IPS-NIHi11 (cell line): ENCODE results near the gene ATG101.

ENCODE experiments used
- DNase-seq: peaks from one replicate; pipeline ENCODE4 v3.0.0; 2012; ENCODE audit warnings: mixed read lengths, low spot score

The ATG101 gene

GRCh38 chr12:52069327-52070184, at the start of gene ATG101:
Gene ATG101 (plus strand): TSS chr12:52069978. CDS start chr12:52073651, 3,673 bp downstream.
- peak; percentile 95 for DNase-seq

GRCh38 chr12:52020539-52021336, 49.0 kb upstream of the ATG101 start:
- DNase-seq, result peak; percentile 73

GRCh38 chr12:52022841-52023181, 47.0 kb upstream of the ATG101 start:
- peak; percentile 61 for DNase-seq

GRCh38 chr12:52023182-52023975, 46.4 kb upstream of the ATG101 start:
- DNase-seq, result peak; percentile 87

- no peak for DNase-seq
These were observed 45.6 kb upstream of the ATG101 start for GRCh38 chr12:52023976-52024688.

GRCh38 chr12:52024845-52025230, 44.9 kb upstream of the ATG101 start:
- DNase-seq, result no peak

- no peak for DNase-seq
These were observed 43.5 kb upstream of the ATG101 start for GRCh38 chr12:52026263-52026662.

- no peak for DNase-seq
These were observed 42.5 kb upstream of the ATG101 start for GRCh38 chr12:52027085-52027843.

- DNase-seq, result peak; percentile 84
These were observed 40.1 kb upstream of the ATG101 start for GRCh38 chr12:52029685-52030084.

GRCh38 chr12:52032446-52032803, 37.4 kb upstream of the ATG101 start:
- no peak for DNase-seq

- DNase-seq, result peak; percentile 96
These were observed 36.9 kb upstream of the ATG101 start for GRCh38 chr12:52032804-52033445.

- DNase-seq, result no peak
These were observed 36.2 kb upstream of the ATG101 start for GRCh38 chr12:52033446-52034140.

GRCh38 chr12:52035190-52035589, 34.6 kb upstream of the ATG101 start:
- DNase-seq, result no peak

GRCh38 chr12:52035926-52036325, 33.9 kb upstream of the ATG101 start:
- no peak for DNase-seq

GRCh38 chr12:52036587-52037171, 33.1 kb upstream of the ATG101 start:
- peak; percentile 84 for DNase-seq

- peak; percentile 59 for DNase-seq
These were observed 32.4 kb upstream of the ATG101 start for GRCh38 chr12:52037248-52037861.

GRCh38 chr12:52038447-52038846, 31.3 kb upstream of the ATG101 start:
- DNase-seq, result no peak

- no peak for DNase-seq
These were observed 28.7 kb upstream of the ATG101 start for GRCh38 chr12:52041035-52041434.

GRCh38 chr12:52041695-52042123, 28.1 kb upstream of the ATG101 start:
- DNase-seq, result peak; percentile 66
